HEK293 (cell line): ENCODE measurements around the gene CD83.

ENCODE experiments used
- CTCF ChIA-PET: fragments of 350-600 bp; formaldehyde crosslinking; extraction: SDS; loops from one replicate; lab custom pipeline; 2021; ENCODE audit warnings: antibody characterized with exemption; lab: Yijun Ruan, JAX
- POLR2A ChIA-PET: fragments of 300-600 bp; formaldehyde crosslinking; extraction: SDS; loops from one replicate; lab custom pipeline; 2020; ENCODE audit warnings: antibody characterized with exemption, inconsistent platforms; lab: Yijun Ruan, JAX
- H3K27ac ChIP-seq: fragments of 200-500 bp; sonication (Bioruptor generic); 2 replicates; pipeline ENCODE4 v1.5.1; 2014; ENCODE audit warnings: low read depth, low read length, control low read depth, inconsistent platforms; ENCODE audit errors: extremely low read depth
- H3K36me3 ChIP-seq, 2 experiments: fragments of 200-500 bp in 1 of 2; sonication (Bioruptor generic) in 1 of 2; 1 replicate in 1 of 2; 2 replicates in 1 of 2; pipeline ENCODE4 v1.5.1; 2014 to 2017; ENCODE audit warnings: inconsistent platforms in 2 of 2, low read length in 2 of 2; ENCODE audit not compliant: control insufficient read depth in 2 of 2, insufficient read depth in 1 of 2
- H3K4me1 ChIP-seq: fragments of 200-500 bp; sonication (Bioruptor generic); 2 replicates; pipeline ENCODE4 v1.5.1; 2014; ENCODE audit warnings: mild to moderate bottlenecking, low read length, inconsistent platforms; ENCODE audit not compliant: control insufficient read depth, insufficient read depth
- H3K4me3 ChIP-seq: 2 replicates; pipeline ENCODE4 v1.5.1; 2011; ENCODE audit warnings: low read depth, mild to moderate bottlenecking, control low read depth, low read length, moderate library complexity
- H3K9me3 ChIP-seq: fragments of 200-500 bp; sonication (Bioruptor generic); 2 replicates; pipeline ENCODE4 v1.5.1; 2014; ENCODE audit warnings: low read depth, low read length, inconsistent platforms; ENCODE audit not compliant: control insufficient read depth, insufficient read depth
- CTCF ChIP-seq: fragments of 450-650 bp; formaldehyde crosslinking; IDR thresholded peaks from 2 replicates; pipeline ENCODE4 v1.5.1; 2016; ENCODE audit warnings: missing biosample characterization, missing genetic modification characterization
- FEZF1 ChIP-seq: fragments of 450-650 bp; formaldehyde crosslinking; IDR thresholded peaks from 2 replicates; pipeline ENCODE4 v1.5.1; 2016; ENCODE audit warnings: missing biosample characterization, missing genetic modification characterization
- HOXA7 ChIP-seq: sonication (generic); formaldehyde crosslinking; IDR thresholded peaks from 2 replicates; pipeline ENCODE4 v1.8.1; 2022; ENCODE audit warnings: missing genetic modification reagents, borderline replicate concordance
- IKZF3 ChIP-seq: fragments of 450-650 bp; IDR thresholded peaks from 2 replicates; pipeline ENCODE4 v1.5.0; 2018; ENCODE audit warnings: missing biosample characterization, mild to moderate bottlenecking, missing genetic modification characterization, moderate library complexity
- KLF7 ChIP-seq: fragments of 450-650 bp; formaldehyde crosslinking; IDR thresholded peaks from 2 replicates; pipeline ENCODE4 v1.5.1; 2016; ENCODE audit warnings: missing biosample characterization, missing genetic modification characterization, borderline replicate concordance
- SALL2 ChIP-seq: fragments of 450-650 bp; formaldehyde crosslinking; IDR thresholded peaks from 2 replicates; pipeline ENCODE4 v1.5.0; 2017; ENCODE audit warnings: missing biosample characterization, mild to moderate bottlenecking, missing genetic modification characterization, borderline replicate concordance
- SP2 ChIP-seq: fragments of 450-650 bp; formaldehyde crosslinking; IDR thresholded peaks from 2 replicates; pipeline ENCODE4 v1.5.1; 2016; ENCODE audit warnings: missing biosample characterization, missing genetic modification characterization
- ZBTB17 ChIP-seq: fragments of 450-650 bp; formaldehyde crosslinking; IDR thresholded peaks from 2 replicates; pipeline ENCODE4 v1.5.1; 2016; ENCODE audit warnings: missing biosample characterization, missing genetic modification characterization
- ZBTB20 ChIP-seq: fragments of 450-650 bp; formaldehyde crosslinking; IDR thresholded peaks from 2 replicates; pipeline ENCODE4 v1.5.1; 2016; ENCODE audit warnings: missing biosample characterization, missing genetic modification characterization
- ZBTB21 ChIP-seq: fragments of 450-650 bp; formaldehyde crosslinking; IDR thresholded peaks from 2 replicates; pipeline ENCODE4 v1.5.1; 2017; ENCODE audit warnings: missing biosample characterization, missing genetic modification characterization
- ZBTB6 ChIP-seq: fragments of 450-650 bp; formaldehyde crosslinking; IDR thresholded peaks from 2 replicates; pipeline ENCODE4 v1.5.1; 2017; ENCODE audit warnings: missing biosample characterization, missing genetic modification characterization
- ZFHX2 ChIP-seq: fragments of 450-650 bp; formaldehyde crosslinking; conservative IDR thresholded peaks from 2 replicates; pipeline ENCODE4 v1.5.1; 2016; ENCODE audit warnings: missing biosample characterization, missing genetic modification characterization
- ZNF133 ChIP-seq: fragments of 450-650 bp; formaldehyde crosslinking; IDR thresholded peaks from 2 replicates; pipeline ENCODE4 v1.5.1; 2016; ENCODE audit warnings: missing biosample characterization, missing genetic modification characterization
- ZNF155 ChIP-seq: fragments of 450-650 bp; formaldehyde crosslinking; IDR thresholded peaks from 2 replicates; pipeline ENCODE4 v1.5.1; 2016; ENCODE audit warnings: missing biosample characterization, missing genetic modification characterization
- ZNF174 ChIP-seq: fragments of 450-650 bp; formaldehyde crosslinking; IDR thresholded peaks from 2 replicates; pipeline ENCODE4 v1.5.0; 2017; ENCODE audit warnings: missing biosample characterization, mild to moderate bottlenecking, missing genetic modification characterization
- ZNF26 ChIP-seq: fragments of 450-650 bp; formaldehyde crosslinking; IDR thresholded peaks from 2 replicates; pipeline ENCODE4 v1.5.1; 2016; ENCODE audit warnings: missing biosample characterization, missing genetic modification characterization
- ZNF266 ChIP-seq: fragments of 450-650 bp; formaldehyde crosslinking; IDR thresholded peaks from 2 replicates; pipeline ENCODE4 v1.5.1; 2016; ENCODE audit warnings: missing biosample characterization, missing genetic modification characterization, low read depth
- ZNF335 ChIP-seq: fragments of 450-650 bp; formaldehyde crosslinking; conservative IDR thresholded peaks from 2 replicates; pipeline ENCODE4 v1.5.1; 2016; ENCODE audit warnings: missing biosample characterization, missing genetic modification characterization
- ZNF37A ChIP-seq: fragments of 450-650 bp; IDR thresholded peaks from 2 replicates; pipeline ENCODE4 v1.5.1; 2018; ENCODE audit warnings: missing biosample characterization, missing genetic modification characterization
- ZNF423 ChIP-seq: fragments of 450-650 bp; formaldehyde crosslinking; IDR thresholded peaks from 2 replicates; pipeline ENCODE4 v1.5.1; 2016; ENCODE audit warnings: missing biosample characterization, missing genetic modification characterization
- ZNF488 ChIP-seq: fragments of 450-650 bp; formaldehyde crosslinking; IDR thresholded peaks from 2 replicates; pipeline ENCODE4 v1.5.1; 2016; ENCODE audit warnings: missing biosample characterization, missing genetic modification characterization
- ZNF501 ChIP-seq: fragments of 450-650 bp; formaldehyde crosslinking; IDR thresholded peaks from 2 replicates; pipeline ENCODE4 v1.5.1; 2016; ENCODE audit warnings: missing biosample characterization, missing genetic modification characterization
- ZNF560 ChIP-seq: fragments of 450-650 bp; formaldehyde crosslinking; IDR thresholded peaks from 2 replicates; pipeline ENCODE4 v1.5.1; 2017; ENCODE audit warnings: missing biosample characterization, missing genetic modification characterization, borderline replicate concordance
- ZNF658 ChIP-seq: fragments of 450-650 bp; formaldehyde crosslinking; IDR thresholded peaks from 2 replicates; pipeline ENCODE4; 2016; ENCODE audit warnings: missing biosample characterization, missing genetic modification characterization
- ZNF704 ChIP-seq: fragments of 450-650 bp; formaldehyde crosslinking; IDR thresholded peaks from 2 replicates; pipeline ENCODE4 v1.5.1; 2016; ENCODE audit warnings: missing biosample characterization, missing genetic modification characterization
- ZNF747 ChIP-seq: fragments of 450-650 bp; formaldehyde crosslinking; IDR thresholded peaks from 2 replicates; pipeline ENCODE4 v1.5.1; 2016; ENCODE audit warnings: missing biosample characterization, missing genetic modification characterization
- ZNF837 ChIP-seq: fragments of 450-650 bp; formaldehyde crosslinking; IDR thresholded peaks from 2 replicates; pipeline ENCODE4 v1.5.1; 2016; ENCODE audit warnings: missing biosample characterization, missing genetic modification characterization
- TF ChIP-seq, protein P1 (sequence below): fragments of 450-650 bp; formaldehyde crosslinking; IDR thresholded peaks from 2 replicates; pipeline ENCODE4 v1.5.1; 2016; ENCODE audit warnings: missing biosample characterization, missing genetic modification characterization, low read depth

The CD83 gene

DNA sequence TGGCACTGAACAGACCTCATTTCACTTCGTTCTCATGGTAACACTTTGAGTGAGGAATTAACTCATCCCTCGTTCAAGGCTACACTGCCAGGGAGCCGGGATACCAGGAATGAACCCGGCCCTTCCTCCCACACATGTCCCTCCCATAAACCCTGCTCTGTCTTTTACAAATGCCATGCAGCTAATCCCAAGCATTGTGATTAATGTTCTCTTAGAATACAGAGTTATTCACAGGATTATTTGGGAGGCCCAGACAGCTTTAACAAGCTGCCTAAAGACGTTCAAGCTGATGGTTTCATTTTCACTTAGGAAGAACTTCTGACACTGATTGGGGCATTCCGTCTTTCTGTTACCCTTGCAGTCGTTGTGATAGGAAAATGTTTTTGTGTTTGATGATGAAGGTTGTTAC is 42.5 kb upstream of the CD83 start:
- no peak for TF ChIP-seq HOXA7 (CRISPR knock-in tag)
- TF ChIP-seq ZNF335 (tag by site-specific recombination) = peak; percentile 91
- peak; percentile 48; the same call in 1 of the 2 replicates for TF ChIP-seq IKZF3 (tag by site-specific recombination)
- TF ChIP-seq ZBTB17 (tag by site-specific recombination) = peak; percentile 77
- no peak for TF ChIP-seq ZNF560 (tag by site-specific recombination)
- no peak for TF ChIP-seq ZNF174 (tag by site-specific recombination)
- peak; percentile 77 for TF ChIP-seq ZBTB20 (tag by site-specific recombination)
- peak; percentile 28; the same call in 1 of the 2 replicates for TF ChIP-seq ZNF37A (tag by site-specific recombination)
- TF ChIP-seq FEZF1 = peak; percentile 55
- TF ChIP-seq ZFHX2 (tag by site-specific recombination) = peak; percentile 52; the same call in 1 of the 2 replicates
- POLR2A ChIA-PET = no interaction called here
- H3K27ac ChIP-seq = no peak overlapping the region
- H3K36me3 ChIP-seq = no peaks in the 10 kb centered on the region
- no peaks in the 10 kb centered on the region for H3K9me3 ChIP-seq
- CTCF ChIA-PET = interaction anchor here (0.6 to 5.8 kb wide), 3 partner anchors 8 to 166 kb away, joined by 4 to 42 read pairs (median 5); no protein-coding TSS in a partner anchor
- H3K4me1 ChIP-seq = no peaks in the 10 kb centered on the region
- H3K4me3 ChIP-seq = peak overlapping the region; percentile 1; the same call in 1 of the 2 replicates

- H3K36me3 ChIP-seq = no peaks in the 10 kb centered on the region
- no peak overlapping the region for H3K4me3 ChIP-seq
- H3K4me1 ChIP-seq = no peaks in the 10 kb centered on the region
- CTCF ChIA-PET = interaction anchor here (0.6 to 5.8 kb wide), 5 partner anchors 10 to 503 kb away, joined by 3 to 42 read pairs (median 3); partner anchors contain the start of gene SIRT5
- H3K9me3 ChIP-seq = no peaks in the 10 kb centered on the region
- POLR2A ChIA-PET = interaction anchor here (0.6 kb wide), 1 partner anchor 41 kb away, joined by 3 read pairs; no protein-coding TSS in a partner anchor
- no peak overlapping the region for H3K27ac ChIP-seq
- TF ChIP-seq ZNF423 (tag by site-specific recombination) (no peak), CTCF (tag by site-specific recombination) (no peak), ZNF704 (tag by site-specific recombination) (no peak), ZNF133 (tag by site-specific recombination) (no peak), ZNF488 (tag by site-specific recombination) (no peak), ZNF837 (tag by site-specific recombination) (no peak), ZNF747 (tag by site-specific recombination) (no peak), ZNF26 (tag by site-specific recombination) (no peak), ZBTB21 (tag by site-specific recombination) (no peak), ZNF658 (no peak), ZNF266 (tag by site-specific recombination) (no peak), SALL2 (tag by site-specific recombination) (no peak), ZNF155 (tag by site-specific recombination) (no peak), ZNF501 (tag by site-specific recombination) (no peak), KLF7 (tag by site-specific recombination) (no peak), ZBTB6 (tag by site-specific recombination) (no peak), SP2 (no peak)
- TF ChIP-seq, protein P1, sequence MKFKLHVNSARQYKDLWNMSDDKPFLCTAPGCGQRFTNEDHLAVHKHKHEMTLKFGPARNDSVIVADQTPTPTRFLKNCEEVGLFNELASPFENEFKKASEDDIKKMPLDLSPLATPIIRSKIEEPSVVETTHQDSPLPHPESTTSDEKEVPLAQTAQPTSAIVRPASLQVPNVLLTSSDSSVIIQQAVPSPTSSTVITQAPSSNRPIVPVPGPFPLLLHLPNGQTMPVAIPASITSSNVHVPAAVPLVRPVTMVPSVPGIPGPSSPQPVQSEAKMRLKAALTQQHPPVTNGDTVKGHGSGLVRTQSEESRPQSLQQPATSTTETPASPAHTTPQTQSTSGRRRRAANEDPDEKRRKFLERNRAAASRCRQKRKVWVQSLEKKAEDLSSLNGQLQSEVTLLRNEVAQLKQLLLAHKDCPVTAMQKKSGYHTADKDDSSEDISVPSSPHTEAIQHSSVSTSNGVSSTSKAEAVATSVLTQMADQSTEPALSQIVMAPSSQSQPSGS = no peak
These were observed 40.2 kb upstream of the CD83 start for GRCh38 chr6:14077193-14077867.
